ENCODE data around the gene SMARCA4. TPM values are rescaled to one million over a fixed set of nuclear protein-coding genes. Genes with fewer than 3 reads are reported as not detected.

The SMARCA4 gene
- total and polyA plus RNA-seq, 2 experiments from 2014 or later = 177 to 336 TPM

GRCh38 chr19:11045536-11045935, 84.7 kb downstream of the SMARCA4 start:
- Mint-ChIP-seq H3K36me3 (ENCODE audit: low read depth) (peaks cover 77% of the 10 kb centered on the region), H3K4me3 (no peak overlapping the region), H3K27me3 (ENCODE audit: insufficient read depth, low read depth, poor library complexity) (peaks cover 1% of the 10 kb centered on the region), H3K4me1 (no peaks in the 10 kb centered on the region), H3K9me3 (no peaks in the 10 kb centered on the region), H3K27ac (no peak overlapping the region)
- H3K27me3 ChIP-seq (ENCODE audit: insufficient read depth) = no peaks in the 10 kb centered on the region
- H3K4me3 ChIP-seq = no peak overlapping the region
- no peaks in the 10 kb centered on the region for H3K9me2 ChIP-seq (ENCODE audit: insufficient read depth)
- H3K27ac ChIP-seq (ENCODE audit: low read depth) = no peak overlapping the region; the same call in 1 of the 2 replicates
- TF ChIP-seq CREB1 (CRISPR knock-in tag; IDR thresholded peaks at IDR 0.05; ENCODE audit: low read depth) (no peak), REST (IDR thresholded peaks at IDR 0.05; ENCODE audit: unreplicated experiment) (no peak), ZNF114 (CRISPR knock-in tag; IDR thresholded peaks at IDR 0.05) (no peak)
- no peaks in the 10 kb centered on the region; the same call in 1 of the 2 replicates for H4K20me1 ChIP-seq (replicated peaks; ENCODE audit: insufficient read depth)
- peaks cover 3% of the 10 kb centered on the region; the same call in 1 of the 2 replicates for H3K79me2 ChIP-seq (replicated peaks; ENCODE audit: insufficient read depth)
- peaks cover 21% of the 10 kb centered on the region for H3K36me3 ChIP-seq (ENCODE audit: insufficient read depth)
- no peak overlapping the region for H3K4me2 ChIP-seq
- ATAC-seq (no peak), DNase-seq (ENCODE audit: low spot score) (no peak)
- H2AFZ ChIP-seq = no peak overlapping the region
- no peaks in the 10 kb centered on the region for H3K4me1 ChIP-seq (ENCODE audit: insufficient read depth)
- 0 out of 2 replicates have a peak, but pooled peaks cover 5% of the 10 kb centered on the region for H3F3A ChIP-seq (replicated peaks; ENCODE audit: low read depth)

GRCh38 chr19:11046605-11047354, 86.0 kb downstream of the SMARCA4 start:
- H3K9me3 Mint-ChIP-seq = no peaks in the 10 kb centered on the region
- Histone ChIP-seq H3K27ac (ENCODE audit: low read depth) (no peak overlapping the region), H3K79me2 (replicated peaks; ENCODE audit: insufficient read depth) (peaks cover 3% of the 10 kb centered on the region; the same call in 1 of the 2 replicates), H2AFZ (no peak overlapping the region), H3K4me2 (no peak overlapping the region), H3K4me1 (ENCODE audit: insufficient read depth) (no peaks in the 10 kb centered on the region), H3K27me3 (ENCODE audit: insufficient read depth) (no peaks in the 10 kb centered on the region), H4K20me1 (replicated peaks; ENCODE audit: insufficient read depth) (peaks cover 5% of the 10 kb centered on the region; the same call in 1 of the 2 replicates), H3K9me2 (ENCODE audit: insufficient read depth) (no peaks in the 10 kb centered on the region), H3K36me3 (ENCODE audit: insufficient read depth) (peaks cover 15% of the 10 kb centered on the region), H3K4me3 (no peak overlapping the region), H3F3A (replicated peaks; ENCODE audit: low read depth) (0 out of 2 replicates have a peak, but pooled peaks cover 5% of the 10 kb centered on the region)
- H3K27me3 Mint-ChIP-seq (ENCODE audit: insufficient read depth, low read depth, poor library complexity) = peaks cover 5% of the 10 kb centered on the region
- H3K4me1 Mint-ChIP-seq = no peaks in the 10 kb centered on the region
- peaks cover 68% of the 10 kb centered on the region for H3K36me3 Mint-ChIP-seq (ENCODE audit: low read depth)
- ATAC-seq = no peak
- H3K4me3 Mint-ChIP-seq = no peak overlapping the region
- TF ChIP-seq ETS1 (IDR thresholded peaks at IDR 0.05) = no peak
- no peak for TF ChIP-seq REST (IDR thresholded peaks at IDR 0.05; ENCODE audit: unreplicated experiment)
- no peak for TF ChIP-seq EZH2phosphoT487 (IDR thresholded peaks at IDR 0.05; ENCODE audit: unreplicated experiment)
- TF ChIP-seq EZH2 (IDR thresholded peaks at IDR 0.05; ENCODE audit: low read depth, unreplicated experiment) = no peak
- TF ChIP-seq CTCF (conservative IDR thresholded peaks at IDR 0.05; ENCODE audit: low read depth in 2 of 2) = no peak
- no peak for DNase-seq (ENCODE audit: low spot score)
- H3K27ac Mint-ChIP-seq = no peak overlapping the region

Data from GM23338 (cell line).